ENCODE data around the gene CHRNA4.

DNA sequence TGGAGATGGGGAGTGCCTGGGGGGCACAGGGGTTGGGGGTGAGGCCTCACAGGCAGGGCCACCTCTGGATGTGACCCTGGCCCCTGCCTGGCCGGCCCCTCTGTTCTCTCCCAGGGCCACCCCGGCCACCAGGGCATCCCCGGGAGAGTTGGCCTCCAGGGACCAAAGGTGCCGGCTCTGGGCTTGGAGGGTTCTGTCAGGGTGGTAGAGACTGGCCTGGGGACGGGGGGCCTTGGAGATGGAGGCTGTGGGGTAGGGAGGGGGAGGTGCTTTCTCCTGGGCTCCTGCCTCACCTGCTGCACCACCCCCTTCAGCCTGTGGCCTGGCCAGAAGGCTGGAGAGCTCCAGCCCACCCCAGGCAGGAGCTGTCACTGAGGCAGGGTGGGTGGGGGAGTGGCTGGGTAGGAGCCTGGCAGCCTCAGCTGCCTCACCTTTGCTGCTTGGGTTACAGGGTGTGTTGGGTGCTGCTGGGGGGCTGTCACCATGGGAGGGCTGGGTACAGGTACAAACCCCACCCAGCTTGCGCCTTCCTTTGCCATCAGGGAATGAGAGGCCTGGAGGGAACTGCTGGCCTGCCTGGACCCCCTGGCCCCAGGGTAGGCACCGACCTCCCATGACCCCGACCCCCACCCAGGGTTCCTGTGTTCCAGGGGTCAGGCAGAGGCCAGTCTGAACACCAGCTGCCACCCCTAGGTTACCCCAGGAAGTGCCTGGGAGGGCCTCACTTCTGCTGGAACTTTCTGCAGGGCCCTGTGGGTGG lies 35.4 kb downstream of the CHRNA4 start:
- no peak for TF ChIP-seq SIN3A (IDR thresholded peaks at IDR 0.05; ENCODE audit: borderline replicate concordance, insufficient read depth, low read depth, low read length)
- TF ChIP-seq, protein P1, sequence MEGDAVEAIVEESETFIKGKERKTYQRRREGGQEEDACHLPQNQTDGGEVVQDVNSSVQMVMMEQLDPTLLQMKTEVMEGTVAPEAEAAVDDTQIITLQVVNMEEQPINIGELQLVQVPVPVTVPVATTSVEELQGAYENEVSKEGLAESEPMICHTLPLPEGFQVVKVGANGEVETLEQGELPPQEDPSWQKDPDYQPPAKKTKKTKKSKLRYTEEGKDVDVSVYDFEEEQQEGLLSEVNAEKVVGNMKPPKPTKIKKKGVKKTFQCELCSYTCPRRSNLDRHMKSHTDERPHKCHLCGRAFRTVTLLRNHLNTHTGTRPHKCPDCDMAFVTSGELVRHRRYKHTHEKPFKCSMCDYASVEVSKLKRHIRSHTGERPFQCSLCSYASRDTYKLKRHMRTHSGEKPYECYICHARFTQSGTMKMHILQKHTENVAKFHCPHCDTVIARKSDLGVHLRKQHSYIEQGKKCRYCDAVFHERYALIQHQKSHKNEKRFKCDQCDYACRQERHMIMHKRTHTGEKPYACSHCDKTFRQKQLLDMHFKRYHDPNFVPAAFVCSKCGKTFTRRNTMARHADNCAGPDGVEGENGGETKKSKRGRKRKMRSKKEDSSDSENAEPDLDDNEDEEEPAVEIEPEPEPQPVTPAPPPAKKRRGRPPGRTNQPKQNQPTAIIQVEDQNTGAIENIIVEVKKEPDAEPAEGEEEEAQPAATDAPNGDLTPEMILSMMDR (IDR thresholded peaks at IDR 0.05), result no peak
- no peak for TF ChIP-seq POLR2AphosphoS5 (IDR thresholded peaks at IDR 0.05; ENCODE audit: low read depth, low read length)
- TF ChIP-seq, protein P2, sequence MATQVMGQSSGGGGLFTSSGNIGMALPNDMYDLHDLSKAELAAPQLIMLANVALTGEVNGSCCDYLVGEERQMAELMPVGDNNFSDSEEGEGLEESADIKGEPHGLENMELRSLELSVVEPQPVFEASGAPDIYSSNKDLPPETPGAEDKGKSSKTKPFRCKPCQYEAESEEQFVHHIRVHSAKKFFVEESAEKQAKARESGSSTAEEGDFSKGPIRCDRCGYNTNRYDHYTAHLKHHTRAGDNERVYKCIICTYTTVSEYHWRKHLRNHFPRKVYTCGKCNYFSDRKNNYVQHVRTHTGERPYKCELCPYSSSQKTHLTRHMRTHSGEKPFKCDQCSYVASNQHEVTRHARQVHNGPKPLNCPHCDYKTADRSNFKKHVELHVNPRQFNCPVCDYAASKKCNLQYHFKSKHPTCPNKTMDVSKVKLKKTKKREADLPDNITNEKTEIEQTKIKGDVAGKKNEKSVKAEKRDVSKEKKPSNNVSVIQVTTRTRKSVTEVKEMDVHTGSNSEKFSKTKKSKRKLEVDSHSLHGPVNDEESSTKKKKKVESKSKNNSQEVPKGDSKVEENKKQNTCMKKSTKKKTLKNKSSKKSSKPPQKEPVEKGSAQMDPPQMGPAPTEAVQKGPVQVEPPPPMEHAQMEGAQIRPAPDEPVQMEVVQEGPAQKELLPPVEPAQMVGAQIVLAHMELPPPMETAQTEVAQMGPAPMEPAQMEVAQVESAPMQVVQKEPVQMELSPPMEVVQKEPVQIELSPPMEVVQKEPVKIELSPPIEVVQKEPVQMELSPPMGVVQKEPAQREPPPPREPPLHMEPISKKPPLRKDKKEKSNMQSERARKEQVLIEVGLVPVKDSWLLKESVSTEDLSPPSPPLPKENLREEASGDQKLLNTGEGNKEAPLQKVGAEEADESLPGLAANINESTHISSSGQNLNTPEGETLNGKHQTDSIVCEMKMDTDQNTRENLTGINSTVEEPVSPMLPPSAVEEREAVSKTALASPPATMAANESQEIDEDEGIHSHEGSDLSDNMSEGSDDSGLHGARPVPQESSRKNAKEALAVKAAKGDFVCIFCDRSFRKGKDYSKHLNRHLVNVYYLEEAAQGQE (IDR thresholded peaks at IDR 0.05; ENCODE audit: insufficient read depth in 1 of 2, low read depth in 2 of 2, low read length in 1 of 2), result no peak
- no peak for TF ChIP-seq TCF7L2 (IDR thresholded peaks at IDR 0.05; ENCODE audit: low read depth, low read length)
